Chondrocyte (in vitro differentiated cells): ENCODE measurements around the gene PRKCA. TPM values are rescaled to one million over a fixed set of nuclear protein-coding genes. Genes with fewer than 3 reads are reported as not detected.

ENCODE experiments used
- DNase-seq: peaks from one replicate; pipeline ENCODE4 v3.0.0; 2021; ENCODE audit warnings: mixed read lengths, low spot score
- H3K27ac Mint-ChIP-seq: one replicate; pipeline ENCODE4 v1.8.0; 2021; ENCODE audit warnings: mild to moderate bottlenecking, moderate library complexity, mixed read lengths; ENCODE audit not compliant: unreplicated experiment
- H3K27me3 Mint-ChIP-seq: 2 replicates; pipeline ENCODE4 v1.8.0; 2021; ENCODE audit warnings: low read depth, mixed read lengths
- H3K36me3 Mint-ChIP-seq: 2 replicates; pipeline ENCODE4 v1.8.0; 2021; ENCODE audit warnings: low read depth, mixed read lengths
- H3K4me1 Mint-ChIP-seq: 2 replicates; pipeline ENCODE4 v1.8.0; 2021; ENCODE audit warnings: low read depth, mild to moderate bottlenecking, mixed read lengths
- H3K4me3 Mint-ChIP-seq: one replicate; pipeline ENCODE4 v1.8.0; 2021; ENCODE audit warnings: mild to moderate bottlenecking, moderate library complexity, mixed read lengths; ENCODE audit not compliant: unreplicated experiment
- H3K9me3 Mint-ChIP-seq: 2 replicates; pipeline ENCODE4 v1.8.0; 2021; ENCODE audit warnings: low read depth, mixed read lengths
- total RNA-seq: library from RNA; stranded (reverse); gene quantifications from 3 replicates; pipeline ENCODE4 v1.2.1, GENCODE V29; 2021
- TF ChIP-seq, protein P1 (sequence below): fragments of 200-600 bp; sonication (generic); IDR thresholded peaks from 2 replicates; pipeline ENCODE4 v1.5.0; 2021; ENCODE audit warnings: antibody characterized with exemption, mild to moderate bottlenecking, moderate library complexity

Gene PRKCA
- total RNA-seq, 1 donor from 2014 or later, result 51.5 TPM

DNA sequence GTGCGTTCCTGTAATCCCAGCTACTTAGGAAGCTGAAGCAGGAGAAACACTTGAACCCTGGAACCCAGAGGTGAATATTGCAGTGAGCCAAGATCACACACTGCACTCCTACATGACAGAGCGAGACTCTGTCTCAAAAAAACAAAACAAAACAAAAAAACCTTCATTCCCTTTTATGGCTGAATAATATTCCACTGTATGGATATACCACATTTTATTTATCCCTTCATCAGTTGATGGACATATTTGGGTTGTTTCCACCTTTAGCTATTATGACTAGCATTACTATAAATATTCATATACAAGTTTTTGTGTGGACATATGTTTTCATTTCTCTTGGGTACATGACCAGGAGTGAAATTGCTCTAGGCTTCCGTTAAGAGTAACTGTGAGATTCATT lies 30.9 kb upstream of the PRKCA start:
- no peak overlapping the region for H3K4me3 Mint-ChIP-seq
- peaks cover 55% of the 10 kb centered on the region for H3K4me1 Mint-ChIP-seq
- H3K36me3 Mint-ChIP-seq, result peaks cover 2% of the 10 kb centered on the region
- TF ChIP-seq, protein P1, sequence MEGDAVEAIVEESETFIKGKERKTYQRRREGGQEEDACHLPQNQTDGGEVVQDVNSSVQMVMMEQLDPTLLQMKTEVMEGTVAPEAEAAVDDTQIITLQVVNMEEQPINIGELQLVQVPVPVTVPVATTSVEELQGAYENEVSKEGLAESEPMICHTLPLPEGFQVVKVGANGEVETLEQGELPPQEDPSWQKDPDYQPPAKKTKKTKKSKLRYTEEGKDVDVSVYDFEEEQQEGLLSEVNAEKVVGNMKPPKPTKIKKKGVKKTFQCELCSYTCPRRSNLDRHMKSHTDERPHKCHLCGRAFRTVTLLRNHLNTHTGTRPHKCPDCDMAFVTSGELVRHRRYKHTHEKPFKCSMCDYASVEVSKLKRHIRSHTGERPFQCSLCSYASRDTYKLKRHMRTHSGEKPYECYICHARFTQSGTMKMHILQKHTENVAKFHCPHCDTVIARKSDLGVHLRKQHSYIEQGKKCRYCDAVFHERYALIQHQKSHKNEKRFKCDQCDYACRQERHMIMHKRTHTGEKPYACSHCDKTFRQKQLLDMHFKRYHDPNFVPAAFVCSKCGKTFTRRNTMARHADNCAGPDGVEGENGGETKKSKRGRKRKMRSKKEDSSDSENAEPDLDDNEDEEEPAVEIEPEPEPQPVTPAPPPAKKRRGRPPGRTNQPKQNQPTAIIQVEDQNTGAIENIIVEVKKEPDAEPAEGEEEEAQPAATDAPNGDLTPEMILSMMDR, result no peak
- no peaks in the 10 kb centered on the region for H3K27me3 Mint-ChIP-seq
- DNase-seq, result no peak
- no peak overlapping the region for H3K27ac Mint-ChIP-seq
- H3K9me3 Mint-ChIP-seq, result peaks cover 5% of the 10 kb centered on the region

DNA sequence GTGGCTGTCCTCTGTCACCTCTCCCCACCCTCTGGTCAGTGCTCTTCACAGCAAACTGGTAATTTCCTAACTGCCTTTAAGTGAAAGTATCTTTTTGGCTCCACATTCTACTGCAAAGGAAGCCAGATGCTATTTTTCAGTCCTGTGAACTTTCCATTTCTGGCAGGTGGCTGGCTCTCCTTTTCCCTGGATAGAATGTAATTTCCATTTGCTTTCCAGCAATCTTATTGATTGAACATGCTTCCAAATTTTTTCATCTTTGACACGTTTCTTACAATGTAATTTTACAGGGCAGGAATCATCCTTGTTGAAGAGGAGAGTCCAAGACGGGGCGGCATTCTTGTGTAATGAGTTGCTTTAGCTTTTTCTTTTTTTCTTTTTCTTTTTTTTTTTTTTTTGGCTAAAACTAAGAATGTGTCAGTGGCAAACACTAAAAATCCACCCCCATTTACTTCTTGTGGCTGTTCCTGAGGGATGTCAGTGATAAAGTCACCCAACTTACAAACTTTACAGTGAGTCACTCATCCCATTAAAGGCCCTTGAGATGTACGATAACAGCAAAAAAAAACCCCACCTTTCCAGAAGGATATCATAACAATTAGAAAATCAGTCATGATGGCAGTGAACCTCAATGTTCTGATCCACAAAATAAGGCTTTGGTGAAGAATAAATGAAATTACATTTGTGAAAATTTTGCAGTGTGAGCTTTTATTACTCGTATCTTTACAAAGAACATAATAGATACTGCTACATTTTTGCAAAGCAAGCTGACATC lies 29.4 kb upstream of the PRKCA start:
- TF ChIP-seq, protein P1, result no peak
- Mint-ChIP-seq H3K4me1 (peaks cover 60% of the 10 kb centered on the region), H3K4me3 (peak overlapping the region; percentile 42), H3K27me3 (no peaks in the 10 kb centered on the region), H3K27ac (peak overlapping the region; percentile 89), H3K36me3 (peaks cover 2% of the 10 kb centered on the region), H3K9me3 (peaks cover 5% of the 10 kb centered on the region)
- no peak for DNase-seq

DNA sequence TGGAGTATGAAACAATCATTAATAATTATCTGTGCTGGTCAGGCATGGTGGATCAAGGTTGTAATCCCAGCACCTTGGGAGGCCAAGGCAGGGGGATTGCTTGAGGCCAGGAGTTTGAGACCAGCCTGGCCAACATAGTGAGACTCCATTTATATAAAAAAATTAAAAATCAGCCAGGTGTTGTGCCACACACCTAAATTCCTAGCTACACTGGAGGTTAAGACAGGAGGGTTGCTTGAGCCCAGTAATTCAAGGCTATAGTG lies 28.9 kb upstream of the PRKCA start:
- Mint-ChIP-seq H3K4me3 (no peak overlapping the region), H3K27me3 (no peaks in the 10 kb centered on the region), H3K27ac (peak overlapping the region; percentile 89), H3K9me3 (peaks cover 5% of the 10 kb centered on the region), H3K4me1 (peaks cover 54% of the 10 kb centered on the region), H3K36me3 (peaks cover 2% of the 10 kb centered on the region)
- DNase-seq, result no peak
- TF ChIP-seq, protein P1, result no peak

DNA sequence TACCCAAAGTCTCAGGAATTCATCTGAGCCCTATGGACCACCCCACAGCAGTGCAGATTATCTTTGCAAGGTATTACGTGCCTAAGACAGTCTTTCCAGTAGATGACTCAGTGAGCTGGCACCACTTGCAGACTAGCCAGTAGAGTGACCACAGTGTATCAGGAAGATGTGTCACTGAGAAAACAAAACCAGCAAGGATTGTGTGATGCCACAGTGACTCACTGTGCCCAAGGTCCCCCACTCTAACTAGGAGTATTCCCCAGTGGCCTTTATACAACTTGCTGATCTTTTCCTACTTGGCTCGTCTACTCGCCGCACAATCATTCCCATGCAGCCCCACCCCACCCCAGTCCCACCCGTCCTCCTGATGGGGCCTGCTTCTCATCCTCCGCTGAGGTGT lies 26.8 kb upstream of the PRKCA start:
- H3K36me3 Mint-ChIP-seq, result peaks cover 2% of the 10 kb centered on the region
- no peak for DNase-seq
- peak overlapping the region; percentile 95 for H3K27ac Mint-ChIP-seq
- TF ChIP-seq, protein P1, result no peak
- peaks cover 2% of the 10 kb centered on the region for H3K9me3 Mint-ChIP-seq
- no peaks in the 10 kb centered on the region for H3K27me3 Mint-ChIP-seq
- H3K4me3 Mint-ChIP-seq, result no peak overlapping the region
- H3K4me1 Mint-ChIP-seq, result peaks cover 46% of the 10 kb centered on the region

DNA sequence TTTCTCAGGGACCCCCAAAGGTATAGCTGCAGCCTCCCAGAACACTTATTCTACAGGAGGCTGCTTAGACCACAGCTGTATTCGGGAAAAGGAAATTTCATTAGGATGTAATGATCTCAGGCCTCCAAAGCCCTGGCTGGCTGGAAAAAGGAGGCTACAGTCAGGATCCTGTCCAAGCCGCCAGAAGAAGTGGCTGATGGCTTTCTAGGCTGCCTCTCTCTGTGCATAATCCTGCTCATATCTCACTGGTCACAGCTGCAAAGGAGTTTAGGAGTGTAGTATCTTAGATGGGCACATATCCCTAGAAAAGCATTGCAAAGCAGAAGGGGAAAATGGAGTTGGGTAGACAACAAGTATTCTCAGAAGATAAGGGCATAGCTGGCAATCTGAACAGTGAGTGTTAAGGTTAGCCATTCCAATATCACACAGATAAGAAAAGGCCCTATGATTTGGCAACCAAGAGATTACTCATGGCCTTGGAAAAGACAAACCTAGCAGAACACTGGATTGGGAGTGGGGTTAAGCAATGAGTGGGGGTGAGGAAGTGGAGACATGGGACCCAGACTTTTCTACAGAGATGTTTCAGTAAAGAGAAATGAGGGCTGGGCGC lies 26.0 kb upstream of the PRKCA start:
- Mint-ChIP-seq H3K9me3 (no peaks in the 10 kb centered on the region), H3K4me3 (no peak overlapping the region), H3K27me3 (no peaks in the 10 kb centered on the region), H3K36me3 (no peaks in the 10 kb centered on the region), H3K4me1 (peaks cover 45% of the 10 kb centered on the region), H3K27ac (peak overlapping the region; percentile 95)
- TF ChIP-seq, protein P1, result no peak
- DNase-seq, result no peak
